ENCODE measurements around the gene ACCS. TPM values are rescaled to one million over a fixed set of nuclear protein-coding genes. Genes with fewer than 3 reads are reported as not detected.

Gene ACCS, protein sequence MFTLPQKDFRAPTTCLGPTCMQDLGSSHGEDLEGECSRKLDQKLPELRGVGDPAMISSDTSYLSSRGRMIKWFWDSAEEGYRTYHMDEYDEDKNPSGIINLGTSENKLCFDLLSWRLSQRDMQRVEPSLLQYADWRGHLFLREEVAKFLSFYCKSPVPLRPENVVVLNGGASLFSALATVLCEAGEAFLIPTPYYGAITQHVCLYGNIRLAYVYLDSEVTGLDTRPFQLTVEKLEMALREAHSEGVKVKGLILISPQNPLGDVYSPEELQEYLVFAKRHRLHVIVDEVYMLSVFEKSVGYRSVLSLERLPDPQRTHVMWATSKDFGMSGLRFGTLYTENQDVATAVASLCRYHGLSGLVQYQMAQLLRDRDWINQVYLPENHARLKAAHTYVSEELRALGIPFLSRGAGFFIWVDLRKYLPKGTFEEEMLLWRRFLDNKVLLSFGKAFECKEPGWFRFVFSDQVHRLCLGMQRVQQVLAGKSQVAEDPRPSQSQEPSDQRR
- total RNA-seq, result 13.0 and 14.8 TPM in 2 replicates

DNA sequence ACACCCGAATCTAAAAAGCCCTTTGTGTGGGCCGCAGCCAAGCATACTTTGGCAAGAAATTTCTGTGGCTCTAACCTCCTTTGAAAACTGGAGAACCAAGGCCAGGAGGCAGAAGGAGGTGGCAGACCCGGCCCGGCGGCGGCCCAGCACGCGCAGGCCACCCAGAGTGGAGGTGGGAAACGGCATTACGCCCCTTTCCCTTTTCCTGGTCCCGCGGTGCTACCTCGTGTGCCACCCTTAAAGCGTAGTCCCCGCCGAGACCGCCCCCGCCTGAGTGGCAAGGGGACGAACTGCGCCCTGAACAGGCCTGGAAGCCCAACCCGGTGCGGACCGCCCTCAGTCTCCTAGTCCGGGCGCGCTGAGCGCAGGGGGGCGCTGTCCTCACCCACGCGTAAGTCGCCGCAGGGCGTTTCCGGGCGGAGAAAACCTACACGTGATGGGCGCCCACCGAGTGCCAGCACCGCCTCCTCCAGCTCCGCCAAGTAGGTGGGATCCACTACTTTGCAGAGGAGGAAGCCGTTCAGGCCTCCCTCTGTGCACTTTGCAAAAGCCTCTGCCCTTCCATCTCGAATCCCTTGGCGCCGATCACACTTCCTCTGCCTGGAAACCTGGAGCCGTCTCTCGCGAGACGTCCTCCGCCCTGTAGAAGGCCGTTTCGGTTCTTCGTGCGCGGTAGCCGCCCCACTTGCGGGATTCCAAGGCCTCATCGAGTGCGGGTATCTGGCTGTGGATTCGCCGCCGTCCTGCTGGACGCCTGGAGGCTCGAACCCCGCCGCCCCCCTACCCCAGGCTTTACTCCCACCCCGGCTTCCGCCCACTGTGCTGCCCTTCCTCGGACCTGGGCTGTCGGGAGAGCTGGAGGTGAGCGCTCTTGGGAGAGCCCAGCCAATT, at the start of gene ACCS:
Gene ACCS, plus strand, starts transcription at position 430 of the 891 bp plus-strand sequence. CDS start 1,358 bp downstream, outside the sequence.

DNA sequence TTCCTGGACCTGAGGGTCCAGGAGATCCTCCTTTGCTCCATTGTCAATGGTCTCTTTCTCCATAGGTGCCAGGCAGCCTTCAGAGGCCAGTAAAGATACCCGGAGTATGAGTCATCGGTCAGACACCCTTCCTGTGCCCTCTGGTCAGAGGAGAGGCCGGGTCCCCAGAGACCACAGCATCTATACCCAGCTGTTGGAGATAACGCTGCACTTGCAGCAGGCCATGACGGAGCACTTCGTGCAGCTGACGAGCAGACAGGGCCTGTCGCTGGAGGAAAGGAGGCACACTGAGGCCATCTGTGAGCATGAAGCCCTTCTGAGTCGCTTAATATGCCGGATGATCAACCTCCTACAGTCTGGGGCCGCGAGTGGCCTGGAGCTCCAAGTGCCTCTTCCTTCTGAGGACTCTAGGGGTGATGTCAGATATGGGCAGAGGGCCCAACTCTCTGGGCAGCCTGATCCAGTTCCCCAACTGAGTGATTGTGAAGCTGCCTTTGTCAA, 18.1 kb upstream of the ACCS start, which contains the start of gene ACCSL:
Gene ACCSL, plus strand, starts transcription at position 51 of the 501 bp plus-strand sequence. Its CDS starts 56 bp downstream, at position 107.

GRCh38 chr11:44095506-44096359, 29.7 kb downstream of the ACCS start, which contains the start of gene EXT2:
Gene EXT2, plus strand, starts transcription at chr11:44095678. Its CDS starts 12,035 bp downstream, at chr11:44107713.

Other genes starting within 250 kb of the ACCS start
- gene ALKBH3, start 185.4 kb upstream of the ACCS start, total RNA-seq, result 45.4 and 51.4 TPM in 2 replicates
- gene C11orf96, start 123.6 kb upstream of the ACCS start, total RNA-seq, result 3.8 and 4.9 TPM in 2 replicates
- not detected in 2 replicates for gene ACCSL, start 18.3 kb upstream of the ACCS start, total RNA-seq
- gene EXT2, start 29.4 kb downstream of the ACCS start, total RNA-seq, result 148 and 174 TPM in 2 replicates
- under 0.01 and 0.13 TPM in 2 replicates for gene ALX4, start 243.9 kb downstream of the ACCS start, total RNA-seq

Measured in articular chondrocyte of knee joint (primary cell).